ENCODE data around the gene PRR7.
A peak's percentile ranks its signal among the peaks of the same experiment; 100 is the strongest.

The PRR7 gene

DNA sequence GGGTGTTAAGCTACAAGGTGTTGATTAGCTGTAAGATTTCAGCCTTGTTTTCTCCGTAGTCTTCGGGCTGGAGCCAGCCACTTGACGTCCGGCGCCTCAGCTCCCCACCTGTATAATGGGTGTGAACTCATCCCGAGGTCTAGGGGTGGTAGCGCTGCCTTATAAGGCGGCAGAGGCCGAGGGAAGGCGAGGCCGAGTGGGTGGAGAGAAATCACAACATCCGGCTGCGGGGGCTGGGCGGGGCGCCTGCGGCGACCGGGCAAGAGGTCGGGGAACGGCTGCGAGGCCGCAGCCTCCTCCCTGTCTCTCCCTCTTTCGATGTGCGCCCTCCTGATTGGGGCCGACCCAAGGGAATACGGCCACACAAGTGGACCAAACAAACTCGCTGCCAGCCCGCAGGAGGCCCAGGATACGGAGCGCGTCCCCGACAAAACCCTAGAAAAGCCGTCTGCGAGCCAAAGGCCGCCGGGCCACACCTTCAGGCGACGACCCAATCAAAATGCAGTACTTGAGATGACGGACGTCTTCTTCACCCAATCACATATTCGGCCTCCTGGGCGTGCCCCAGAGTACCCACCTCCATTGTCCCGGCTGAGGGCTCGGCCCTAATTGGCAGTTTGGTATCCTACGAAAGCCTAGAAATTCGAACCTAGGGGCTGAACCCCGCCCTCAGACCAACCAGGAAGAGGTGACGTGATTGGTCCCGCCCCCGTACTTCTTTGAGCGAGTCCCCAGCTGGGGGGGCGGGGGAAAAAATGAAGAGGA, 20.6 kb upstream of the PRR7 start:
- DNase-seq: peak; percentile 100
- Histone ChIP-seq H3K23ac (ENCODE audit: low read length) (no peak overlapping the region), H3K4me3 (ENCODE audit: low read length) (peak overlapping the region; percentile 55), H2BK5ac (ENCODE audit: low read length) (no peak overlapping the region), H3K56ac (ENCODE audit: low read length) (peak overlapping the region; percentile 83), H2BK120ac (ENCODE audit: low read depth, low read length) (no peak overlapping the region), H3K79me2 (ENCODE audit: control insufficient read depth, insufficient read depth, low read length) (peaks cover 5% of the 10 kb centered on the region), H3K27me3 (ENCODE audit: insufficient read depth, low read length, poor library complexity) (no peaks in the 10 kb centered on the region), H3K36me3 (ENCODE audit: control insufficient read depth, insufficient read depth, low read length) (no peaks in the 10 kb centered on the region), H3K18ac (ENCODE audit: low read length) (peak overlapping the region; percentile 11), H3K4me2 (ENCODE audit: low read length) (peak overlapping the region; percentile 83), H4K8ac (ENCODE audit: low read depth, low read length) (no peak overlapping the region), H3K27ac (ENCODE audit: low read depth, low read length) (peak overlapping the region; percentile 69), H4K5ac (ENCODE audit: low read length) (no peak overlapping the region), H3K4ac (ENCODE audit: low read depth, low read length) (no peak overlapping the region), H3K9ac (ENCODE audit: low read length) (peak overlapping the region; percentile 70), H2BK15ac (replicated peaks; ENCODE audit: low read depth) (no peak overlapping the region), H3K4me1 (ENCODE audit: control insufficient read depth, low read depth, low read length) (peaks cover 6% of the 10 kb centered on the region), H3K79me1 (ENCODE audit: low read length) (peaks cover 11% of the 10 kb centered on the region), H2AK5ac (ENCODE audit: low read length) (no peak overlapping the region)
- WGBS (ENCODE audit: extremely low coverage, insufficient coverage, low lambda C conversion rate): no CpG with 5 or more reads among the region's 52 CpGs

DNA sequence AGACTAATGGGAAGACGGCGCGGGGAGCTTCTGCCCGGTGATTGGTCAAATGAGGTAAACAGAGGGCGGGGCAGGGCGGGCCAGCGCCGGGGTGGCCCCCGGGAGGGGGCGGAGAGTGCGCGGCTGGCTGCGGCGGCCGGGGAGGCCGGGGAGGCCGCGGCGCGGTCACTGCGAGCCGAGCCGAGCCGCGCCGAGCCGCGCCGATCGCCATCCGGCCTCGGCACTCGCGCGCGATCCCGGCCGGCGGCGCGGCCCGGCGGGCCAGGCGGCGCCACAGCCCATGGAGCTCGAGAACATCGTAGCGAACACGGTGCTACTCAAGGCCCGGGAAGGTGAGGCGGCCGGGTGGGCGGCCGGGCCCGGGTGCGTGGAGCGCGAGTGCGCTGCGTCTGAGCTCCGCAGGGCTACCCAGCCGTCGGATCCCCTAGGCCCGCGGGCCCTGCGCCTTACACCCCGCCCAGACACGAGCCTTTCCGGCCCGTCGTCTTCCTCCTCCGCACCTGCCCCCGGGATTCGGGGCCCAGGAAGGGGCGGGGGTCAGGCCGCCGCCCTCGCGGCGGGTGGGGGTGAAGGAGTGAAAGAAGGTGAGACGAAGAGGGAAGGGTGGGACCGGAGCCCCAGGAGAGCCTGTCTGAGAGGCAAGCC, 19.9 kb upstream of the PRR7 start, which contains the start of gene GRK6:
Gene GRK6, plus strand, starts transcription at position 111 of the 645 bp plus-strand sequence. Its CDS starts 170 bp downstream, at position 281.
- H3K27ac ChIP-seq (ENCODE audit: low read depth, low read length): peak within 1 kb of the TSS; percentile 69
- no peaks in the 10 kb centered on the region for H3K27me3 ChIP-seq (ENCODE audit: insufficient read depth, low read length, poor library complexity)
- H3K18ac ChIP-seq (ENCODE audit: low read length): peak within 1 kb of the TSS; percentile 46
- peak within 1 kb of the TSS; percentile 78 for H2BK120ac ChIP-seq (ENCODE audit: low read depth, low read length)
- no CpG with 5 or more reads among the region's 82 CpGs for WGBS (ENCODE audit: extremely low coverage, insufficient coverage, low lambda C conversion rate)
- peak within 1 kb of the TSS; percentile 89 for H3K4me2 ChIP-seq (ENCODE audit: low read length)
- peak; percentile 42 for DNase-seq
- no peak within 1 kb of the TSS for H4K8ac ChIP-seq (ENCODE audit: low read depth, low read length)
- H2AK5ac ChIP-seq (ENCODE audit: low read length): peak within 1 kb of the TSS; percentile 37
- peaks cover 11% of the 10 kb centered on the region for H3K79me1 ChIP-seq (ENCODE audit: low read length)
- H3K56ac ChIP-seq (ENCODE audit: low read length): peak within 1 kb of the TSS; percentile 94
- no peak within 1 kb of the TSS for H2BK5ac ChIP-seq (ENCODE audit: low read length)
- peak within 1 kb of the TSS; percentile 99 for H3K23ac ChIP-seq (ENCODE audit: low read length)
- no peak within 1 kb of the TSS for H2BK15ac ChIP-seq (replicated peaks; ENCODE audit: low read depth)
- H3K36me3 ChIP-seq (ENCODE audit: control insufficient read depth, insufficient read depth, low read length): no peaks in the 10 kb centered on the region
- H4K5ac ChIP-seq (ENCODE audit: low read length): no peak within 1 kb of the TSS
- H3K9ac ChIP-seq (ENCODE audit: low read length): peak within 1 kb of the TSS; percentile 94
- peak within 1 kb of the TSS; percentile 82 for H3K4me3 ChIP-seq (ENCODE audit: low read length)
- H3K4ac ChIP-seq (ENCODE audit: low read depth, low read length): peak within 1 kb of the TSS; percentile 56
- peaks cover 5% of the 10 kb centered on the region for H3K79me2 ChIP-seq (ENCODE audit: control insufficient read depth, insufficient read depth, low read length)
- H3K4me1 ChIP-seq (ENCODE audit: control insufficient read depth, low read depth, low read length): peaks cover 6% of the 10 kb centered on the region

DNA sequence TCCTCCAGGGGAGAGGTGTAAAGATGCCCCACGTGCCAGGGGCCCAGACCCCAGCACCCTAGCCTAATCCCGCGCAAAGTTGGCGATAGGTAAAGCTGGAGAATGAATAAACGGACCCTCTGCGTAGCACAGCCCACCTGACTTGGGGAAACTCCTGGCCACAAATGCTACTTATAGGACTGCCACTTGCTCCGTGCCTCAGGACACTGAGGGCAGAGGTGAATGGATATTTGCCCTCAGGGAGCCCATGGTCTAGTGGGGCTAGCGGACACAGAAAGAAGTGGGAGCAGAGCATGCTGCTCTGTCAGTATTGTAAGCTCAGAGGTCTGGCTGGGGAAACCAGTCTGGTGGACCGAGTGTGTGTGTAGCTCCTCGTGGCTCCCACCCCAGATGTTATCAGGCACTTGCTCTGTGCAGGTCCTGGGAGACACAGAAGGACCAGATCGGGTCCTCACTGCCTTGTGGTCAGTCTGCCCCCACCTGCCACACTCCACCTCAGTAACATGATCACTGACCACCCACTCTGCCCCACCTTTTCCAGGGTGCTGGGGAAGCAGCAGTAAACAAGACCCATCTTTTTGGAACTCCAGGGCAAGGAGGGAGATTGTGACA, 19.3 kb upstream of the PRR7 start:
- no CpG with 5 or more reads among the region's 11 CpGs for WGBS (ENCODE audit: extremely low coverage, insufficient coverage, low lambda C conversion rate)
- no peak for DNase-seq
- Histone ChIP-seq H3K23ac (ENCODE audit: low read length) (no peak overlapping the region), H3K4me1 (ENCODE audit: control insufficient read depth, low read depth, low read length) (peaks cover 6% of the 10 kb centered on the region), H4K5ac (ENCODE audit: low read length) (no peak overlapping the region), H3K27ac (ENCODE audit: low read depth, low read length) (no peak overlapping the region), H3K9ac (ENCODE audit: low read length) (peak overlapping the region; percentile 94), H3K36me3 (ENCODE audit: control insufficient read depth, insufficient read depth, low read length) (no peaks in the 10 kb centered on the region), H3K4ac (ENCODE audit: low read depth, low read length) (no peak overlapping the region), H4K8ac (ENCODE audit: low read depth, low read length) (no peak overlapping the region), H2AK5ac (ENCODE audit: low read length) (no peak overlapping the region), H2BK120ac (ENCODE audit: low read depth, low read length) (no peak overlapping the region), H3K18ac (ENCODE audit: low read length) (no peak overlapping the region), H3K4me2 (ENCODE audit: low read length) (peak overlapping the region; percentile 89), H3K56ac (ENCODE audit: low read length) (peak overlapping the region; percentile 94), H2BK15ac (replicated peaks; ENCODE audit: low read depth) (no peak overlapping the region), H2BK5ac (ENCODE audit: low read length) (no peak overlapping the region), H3K79me2 (ENCODE audit: control insufficient read depth, insufficient read depth, low read length) (peaks cover 5% of the 10 kb centered on the region), H3K27me3 (ENCODE audit: insufficient read depth, low read length, poor library complexity) (no peaks in the 10 kb centered on the region), H3K4me3 (ENCODE audit: low read length) (peak overlapping the region; percentile 82), H3K79me1 (ENCODE audit: low read length) (peaks cover 11% of the 10 kb centered on the region)

- H3K4ac ChIP-seq (ENCODE audit: low read depth, low read length): no peak overlapping the region
- WGBS (ENCODE audit: extremely low coverage, insufficient coverage, low lambda C conversion rate): no CpG with 5 or more reads among the region's 11 CpGs
- H4K5ac ChIP-seq (ENCODE audit: low read length): no peak overlapping the region
- H3K18ac ChIP-seq (ENCODE audit: low read length): no peak overlapping the region
- no peaks in the 10 kb centered on the region for H3K27me3 ChIP-seq (ENCODE audit: insufficient read depth, low read length, poor library complexity)
- H3K79me1 ChIP-seq (ENCODE audit: low read length): peaks cover 11% of the 10 kb centered on the region
- peak overlapping the region; percentile 94 for H3K9ac ChIP-seq (ENCODE audit: low read length)
- H3K23ac ChIP-seq (ENCODE audit: low read length): no peak overlapping the region
- peak overlapping the region; percentile 94 for H3K56ac ChIP-seq (ENCODE audit: low read length)
- no peak overlapping the region for H3K4me2 ChIP-seq (ENCODE audit: low read length)
- no peaks in the 10 kb centered on the region for H3K36me3 ChIP-seq (ENCODE audit: control insufficient read depth, insufficient read depth, low read length)
- H3K4me1 ChIP-seq (ENCODE audit: control insufficient read depth, low read depth, low read length): peaks cover 6% of the 10 kb centered on the region
- H3K79me2 ChIP-seq (ENCODE audit: control insufficient read depth, insufficient read depth, low read length): peaks cover 5% of the 10 kb centered on the region
- no peak for DNase-seq
- no peak overlapping the region for H3K27ac ChIP-seq (ENCODE audit: low read depth, low read length)
- no peak overlapping the region for H3K4me3 ChIP-seq (ENCODE audit: low read length)
- H2BK120ac ChIP-seq (ENCODE audit: low read depth, low read length): no peak overlapping the region
- no peak overlapping the region for H2BK15ac ChIP-seq (replicated peaks; ENCODE audit: low read depth)
- no peak overlapping the region for H2AK5ac ChIP-seq (ENCODE audit: low read length)
- H2BK5ac ChIP-seq (ENCODE audit: low read length): no peak overlapping the region
- no peak overlapping the region for H4K8ac ChIP-seq (ENCODE audit: low read depth, low read length)
These were observed 18.6 kb upstream of the PRR7 start for GRCh38 chr5:177427919-177428573.

- DNase-seq: no peak
- no peak overlapping the region for H3K4me3 ChIP-seq (ENCODE audit: low read length)
- H3K27ac ChIP-seq (ENCODE audit: low read depth, low read length): no peak overlapping the region
- no peaks in the 10 kb centered on the region for H3K27me3 ChIP-seq (ENCODE audit: insufficient read depth, low read length, poor library complexity)
- H3K23ac ChIP-seq (ENCODE audit: low read length): no peak overlapping the region
- H2AK5ac ChIP-seq (ENCODE audit: low read length): no peak overlapping the region
- peaks cover 11% of the 10 kb centered on the region for H3K79me1 ChIP-seq (ENCODE audit: low read length)
- no peak overlapping the region for H3K4ac ChIP-seq (ENCODE audit: low read depth, low read length)
- no peak overlapping the region for H3K9ac ChIP-seq (ENCODE audit: low read length)
- no peak overlapping the region for H3K4me2 ChIP-seq (ENCODE audit: low read length)
- H2BK15ac ChIP-seq (replicated peaks; ENCODE audit: low read depth): no peak overlapping the region
- no peak overlapping the region for H3K18ac ChIP-seq (ENCODE audit: low read length)
- H4K5ac ChIP-seq (ENCODE audit: low read length): no peak overlapping the region
- H3K36me3 ChIP-seq (ENCODE audit: control insufficient read depth, insufficient read depth, low read length): no peaks in the 10 kb centered on the region
- no peak overlapping the region for H2BK5ac ChIP-seq (ENCODE audit: low read length)
- peak overlapping the region; percentile 5 for H3K56ac ChIP-seq (ENCODE audit: low read length)
- no peak overlapping the region for H4K8ac ChIP-seq (ENCODE audit: low read depth, low read length)
- peaks cover 5% of the 10 kb centered on the region for H3K79me2 ChIP-seq (ENCODE audit: control insufficient read depth, insufficient read depth, low read length)
- WGBS (ENCODE audit: extremely low coverage, insufficient coverage, low lambda C conversion rate): no CpG with 5 or more reads among the region's 10 CpGs
- no peak overlapping the region for H2BK120ac ChIP-seq (ENCODE audit: low read depth, low read length)
- peaks cover 6% of the 10 kb centered on the region for H3K4me1 ChIP-seq (ENCODE audit: control insufficient read depth, low read depth, low read length)
These were observed 17.9 kb upstream of the PRR7 start for GRCh38 chr5:177428574-177429217.
